Retinal pigment epithelial cell (primary cell): ENCODE measurements around the gene AP5Z1.

Source experiments
- DNase-seq: peaks from one replicate; pipeline ENCODE4 v3.0.0-alpha.2; 2010; ENCODE audit warnings: low read depth
- H3K4me3 ChIP-seq: 2 replicates; pipeline ENCODE4 v1.5.1; 2011; ENCODE audit warnings: mild to moderate bottlenecking, low read length, control low read depth, moderate library complexity
- TF ChIP-seq, protein P1 (sequence below): conservative IDR thresholded peaks from 2 replicates; pipeline ENCODE4 v1.5.1; 2011; ENCODE audit warnings: low read depth, low read length, control low read depth, inconsistent platforms

AP5Z1 gene

DNA sequence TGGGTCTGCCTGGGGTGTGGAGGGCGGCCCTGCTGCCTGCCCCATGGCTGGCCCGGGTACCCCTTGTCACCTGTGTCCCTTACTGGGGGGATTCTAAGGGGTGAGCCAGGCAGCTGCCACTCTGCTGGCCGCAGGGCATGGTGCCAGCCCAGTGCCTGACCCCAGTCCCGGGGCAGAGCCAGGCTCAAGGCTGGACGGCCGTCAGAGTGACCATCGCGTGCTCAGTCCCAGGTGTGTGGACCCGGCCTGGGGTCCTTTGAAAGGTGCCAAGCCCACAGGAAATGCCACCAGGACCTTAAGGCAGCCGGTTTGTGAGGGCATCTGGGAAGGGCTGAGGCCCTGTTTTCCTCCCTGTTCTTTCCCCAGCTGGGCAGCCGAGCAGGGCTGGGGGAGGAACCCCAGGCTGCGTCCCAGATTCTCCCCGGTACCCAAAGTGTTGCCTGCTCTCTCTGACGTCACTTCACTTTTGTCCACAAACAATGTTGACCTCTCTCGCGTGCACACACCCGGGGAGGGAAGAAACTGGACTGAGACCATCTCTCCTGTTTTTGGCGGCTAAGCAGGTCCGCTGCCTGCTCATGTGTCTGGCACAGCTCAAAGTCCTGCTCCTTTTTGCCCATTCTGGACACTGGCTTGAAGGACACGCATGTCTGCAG is 48.8 kb downstream of the AP5Z1 start:
- TF ChIP-seq, protein P1, sequence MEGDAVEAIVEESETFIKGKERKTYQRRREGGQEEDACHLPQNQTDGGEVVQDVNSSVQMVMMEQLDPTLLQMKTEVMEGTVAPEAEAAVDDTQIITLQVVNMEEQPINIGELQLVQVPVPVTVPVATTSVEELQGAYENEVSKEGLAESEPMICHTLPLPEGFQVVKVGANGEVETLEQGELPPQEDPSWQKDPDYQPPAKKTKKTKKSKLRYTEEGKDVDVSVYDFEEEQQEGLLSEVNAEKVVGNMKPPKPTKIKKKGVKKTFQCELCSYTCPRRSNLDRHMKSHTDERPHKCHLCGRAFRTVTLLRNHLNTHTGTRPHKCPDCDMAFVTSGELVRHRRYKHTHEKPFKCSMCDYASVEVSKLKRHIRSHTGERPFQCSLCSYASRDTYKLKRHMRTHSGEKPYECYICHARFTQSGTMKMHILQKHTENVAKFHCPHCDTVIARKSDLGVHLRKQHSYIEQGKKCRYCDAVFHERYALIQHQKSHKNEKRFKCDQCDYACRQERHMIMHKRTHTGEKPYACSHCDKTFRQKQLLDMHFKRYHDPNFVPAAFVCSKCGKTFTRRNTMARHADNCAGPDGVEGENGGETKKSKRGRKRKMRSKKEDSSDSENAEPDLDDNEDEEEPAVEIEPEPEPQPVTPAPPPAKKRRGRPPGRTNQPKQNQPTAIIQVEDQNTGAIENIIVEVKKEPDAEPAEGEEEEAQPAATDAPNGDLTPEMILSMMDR: no peak
- no peak overlapping the region for H3K4me3 ChIP-seq
- no peak for DNase-seq

DNA sequence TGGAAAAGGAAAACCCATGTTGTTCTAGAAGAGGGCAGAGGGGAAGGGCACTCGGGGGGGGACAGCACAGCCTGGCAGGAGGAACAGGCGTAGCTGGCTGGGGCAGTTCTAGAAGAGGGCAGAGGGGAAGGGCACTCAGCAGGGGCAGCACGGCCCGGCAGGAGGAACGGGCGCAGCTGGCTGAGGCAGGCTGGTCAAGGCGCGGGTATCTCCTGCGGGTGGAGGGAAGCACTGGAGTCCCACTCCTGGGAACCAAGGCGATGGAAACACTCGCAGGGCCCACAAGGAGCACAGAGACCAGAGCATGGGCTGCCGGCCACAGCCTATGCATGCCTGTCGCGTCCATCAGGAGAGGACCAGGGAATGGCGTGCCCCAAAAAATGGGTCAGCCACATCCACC is 49.7 kb downstream of the AP5Z1 start:
- no peak for DNase-seq
- H3K4me3 ChIP-seq: no peak overlapping the region
- TF ChIP-seq, protein P1: no peak

DNA sequence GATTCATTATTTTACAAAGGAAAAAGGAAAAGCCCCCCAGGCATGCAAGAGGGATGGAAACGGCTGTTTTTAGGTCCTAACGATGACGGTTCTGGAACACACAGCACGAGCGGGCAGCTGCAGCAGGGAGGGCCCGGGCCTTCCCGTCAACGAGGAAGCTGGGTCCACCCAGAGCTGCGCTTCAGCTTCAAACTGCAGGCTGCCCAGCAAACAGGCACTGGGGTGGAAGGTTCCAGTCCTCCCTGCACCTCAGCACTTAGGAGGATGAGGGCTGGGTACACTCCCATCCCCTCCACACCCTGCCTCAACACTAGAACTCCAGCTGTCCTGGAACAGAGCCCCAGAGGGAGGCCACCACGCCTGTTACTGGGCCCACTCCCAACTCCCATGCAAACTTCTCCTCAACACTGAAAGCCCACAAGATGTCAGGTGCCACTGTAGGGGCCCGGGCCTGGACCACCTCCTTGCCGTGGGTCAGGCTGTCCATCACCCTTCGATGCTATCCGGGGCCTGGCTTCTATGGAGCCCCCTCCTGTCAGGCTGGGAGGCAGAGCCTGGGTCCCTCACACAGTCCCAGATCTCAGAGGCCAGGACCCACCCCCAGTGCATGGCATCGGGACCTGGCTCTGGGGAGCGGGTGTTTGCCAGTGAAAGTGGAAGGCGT is 53.4 kb downstream of the AP5Z1 start:
- DNase-seq: no peak
- no peak overlapping the region for H3K4me3 ChIP-seq
- TF ChIP-seq, protein P1: no peak

DNA sequence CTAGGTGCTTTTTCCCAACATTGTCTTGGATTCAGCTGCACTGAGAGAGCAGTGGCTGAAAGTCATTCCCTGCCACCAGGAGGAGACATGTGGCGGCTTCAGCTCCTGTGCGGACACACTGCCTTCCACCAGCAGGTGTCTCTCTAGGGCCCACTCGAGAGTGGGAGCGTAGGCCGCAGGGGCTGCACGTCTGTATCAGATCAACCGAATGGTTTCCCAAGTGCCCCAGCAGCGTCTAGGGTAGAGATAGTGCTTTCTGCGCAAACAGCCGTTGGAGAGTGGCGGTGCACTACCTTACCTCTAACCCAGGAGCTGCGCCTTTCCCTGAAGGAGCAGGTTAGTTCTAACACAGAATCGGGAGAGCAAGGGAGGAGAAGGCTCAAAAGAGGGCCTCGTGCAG is 54.8 kb downstream of the AP5Z1 start:
- TF ChIP-seq, protein P1: peak; percentile 98
- H3K4me3 ChIP-seq: no peak overlapping the region
- DNase-seq: peak; percentile 16

DNA sequence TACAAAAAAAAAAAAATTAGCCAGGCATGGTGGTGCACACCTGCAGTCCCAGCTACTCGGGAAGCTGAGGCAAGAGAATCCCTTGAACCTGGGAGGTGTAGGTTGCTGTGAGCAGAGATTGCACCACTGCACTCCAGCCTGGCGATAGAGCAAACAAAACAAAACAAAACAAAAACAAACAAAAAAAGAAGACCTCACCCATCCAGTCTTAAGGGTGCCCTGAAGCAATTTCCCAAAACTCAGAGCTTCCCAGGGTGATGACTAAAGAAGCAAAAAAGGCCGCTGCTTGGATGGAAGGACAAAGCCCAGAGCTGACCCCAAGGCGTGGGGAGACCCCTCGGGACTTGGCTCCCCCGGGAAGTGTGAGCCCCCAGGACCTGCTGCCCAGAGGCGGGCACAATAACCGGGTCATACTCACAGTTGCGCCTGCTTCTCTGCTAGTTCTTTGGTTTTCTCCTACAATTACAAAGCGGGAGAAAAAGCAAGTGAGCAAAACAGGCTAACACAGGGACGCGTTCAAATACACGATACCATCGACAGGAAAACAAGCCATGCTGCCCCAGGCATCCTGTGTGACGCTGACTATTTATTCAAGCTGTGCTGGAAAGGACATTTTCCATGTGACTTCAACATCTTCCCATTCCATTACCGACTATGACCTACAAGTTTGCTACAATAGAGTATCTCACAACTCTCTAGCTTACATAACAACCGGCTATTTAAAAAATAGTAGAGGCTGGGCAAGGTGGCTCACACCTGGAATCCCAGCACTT is 56.5 kb downstream of the AP5Z1 start:
- no peak overlapping the region for H3K4me3 ChIP-seq
- TF ChIP-seq, protein P1: no peak
- DNase-seq: no peak

DNA sequence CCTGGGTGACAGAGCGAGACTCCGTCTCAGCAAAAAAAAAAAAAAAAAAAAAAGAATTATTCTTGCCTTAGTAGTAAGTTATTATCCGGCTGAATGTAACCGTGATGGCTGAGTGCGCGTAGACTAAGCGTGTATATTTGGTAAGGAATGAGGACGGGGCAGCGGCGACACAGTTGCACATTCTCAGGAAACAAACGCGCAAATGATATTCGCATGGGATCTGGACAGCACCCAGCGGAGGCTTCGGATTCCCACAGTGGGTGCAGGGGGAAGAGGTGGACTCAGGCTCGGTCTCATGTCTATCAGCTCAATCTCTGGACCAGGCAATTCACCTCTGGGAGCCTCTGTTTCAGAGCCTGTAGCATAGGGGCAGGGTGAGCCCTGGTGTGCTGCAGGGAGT is 57.3 kb downstream of the AP5Z1 start:
- TF ChIP-seq, protein P1: no peak
- H3K4me3 ChIP-seq: no peak overlapping the region
- no peak for DNase-seq
